Parathyroid adenoma (tissue), 2 donors: ENCODE data around the gene FCMR.

Source experiments
- H2AFZ ChIP-seq: fragments of 300-600 bp; sonication (generic); one replicate; pipeline ENCODE4 v1.7.0; 2017; ENCODE audit warnings: antibody characterized with exemption, mild to moderate bottlenecking
- H3K27ac ChIP-seq: fragments of 300-600 bp; sonication (generic); one replicate; pipeline ENCODE4 v1.7.0; 2017
- H3K27me3 ChIP-seq: fragments of 300-600 bp; sonication (generic); one replicate; pipeline ENCODE4 v1.7.0; 2017; ENCODE audit warnings: low read length; ENCODE audit not compliant: control insufficient read depth, insufficient read depth
- H3K36me3 ChIP-seq: fragments of 300-600 bp; sonication (generic); one replicate; pipeline ENCODE4 v1.7.0; 2017; ENCODE audit warnings: low read length; ENCODE audit not compliant: control insufficient read depth, insufficient read depth
- H3K4me1 ChIP-seq: fragments of 300-600 bp; sonication (generic); one replicate; pipeline ENCODE4 v1.7.0; 2017; ENCODE audit warnings: control low read depth
- H3K4me2 ChIP-seq: fragments of 300-600 bp; sonication (generic); one replicate; pipeline ENCODE4 v1.7.0; 2017; ENCODE audit warnings: low read length
- H3K4me3 ChIP-seq: fragments of 300-600 bp; sonication (generic); one replicate; pipeline ENCODE4 v1.7.0; 2017; ENCODE audit warnings: low read depth, low read length
- H3K79me2 ChIP-seq: fragments of 300-600 bp; sonication (generic); one replicate; pipeline ENCODE4 v1.7.0; 2017; ENCODE audit warnings: control low read depth
- H3K9ac ChIP-seq: fragments of 300-600 bp; sonication (generic); one replicate; pipeline ENCODE4 v1.7.0; 2017; ENCODE audit warnings: mild to moderate bottlenecking
- H3K9me3 ChIP-seq: fragments of 300-600 bp; sonication (generic); one replicate; pipeline ENCODE4 v1.7.0; 2017; ENCODE audit warnings: low read length; ENCODE audit not compliant: control insufficient read depth
- TF ChIP-seq, protein P1 (sequence below): fragments of 300-600 bp; sonication (generic); IDR thresholded peaks from one replicate; pipeline ENCODE4 v1.7.0; 2017; ENCODE audit warnings: antibody characterized with exemption, mild to moderate bottlenecking
- donor health status: primary hyperparathyroidism.

FCMR gene

DNA sequence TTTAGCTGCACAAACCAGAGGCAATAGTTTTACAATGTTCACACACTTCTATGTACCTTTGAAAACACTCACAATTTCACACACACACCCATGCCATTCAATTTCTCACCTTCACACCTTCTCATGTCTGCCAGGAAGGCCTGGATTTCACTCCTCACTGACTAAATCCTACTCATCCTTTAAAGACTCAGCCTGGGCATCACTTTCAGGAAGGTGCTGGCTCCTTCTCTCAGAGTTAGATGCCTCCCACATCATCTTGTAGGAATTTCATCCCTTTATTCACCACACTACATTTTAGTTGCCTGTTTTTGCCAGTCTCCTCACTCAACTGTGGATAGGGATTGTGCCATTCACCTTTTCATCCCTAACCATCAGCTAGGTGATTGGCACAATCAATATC lies 54.0 kb downstream of the FCMR start:
- Histone ChIP-seq H3K9me3 (no peaks in the 10 kb centered on the region), H3K27me3 (no peaks in the 10 kb centered on the region), H3K79me2 (no peaks in the 10 kb centered on the region), H3K4me1 (no peaks in the 10 kb centered on the region), H3K4me3 (no peak overlapping the region), H3K9ac (no peak overlapping the region), H3K36me3 (no peaks in the 10 kb centered on the region), H3K27ac (no peak overlapping the region), H2AFZ (no peak overlapping the region), H3K4me2 (no peak overlapping the region)
- TF ChIP-seq, protein P1, sequence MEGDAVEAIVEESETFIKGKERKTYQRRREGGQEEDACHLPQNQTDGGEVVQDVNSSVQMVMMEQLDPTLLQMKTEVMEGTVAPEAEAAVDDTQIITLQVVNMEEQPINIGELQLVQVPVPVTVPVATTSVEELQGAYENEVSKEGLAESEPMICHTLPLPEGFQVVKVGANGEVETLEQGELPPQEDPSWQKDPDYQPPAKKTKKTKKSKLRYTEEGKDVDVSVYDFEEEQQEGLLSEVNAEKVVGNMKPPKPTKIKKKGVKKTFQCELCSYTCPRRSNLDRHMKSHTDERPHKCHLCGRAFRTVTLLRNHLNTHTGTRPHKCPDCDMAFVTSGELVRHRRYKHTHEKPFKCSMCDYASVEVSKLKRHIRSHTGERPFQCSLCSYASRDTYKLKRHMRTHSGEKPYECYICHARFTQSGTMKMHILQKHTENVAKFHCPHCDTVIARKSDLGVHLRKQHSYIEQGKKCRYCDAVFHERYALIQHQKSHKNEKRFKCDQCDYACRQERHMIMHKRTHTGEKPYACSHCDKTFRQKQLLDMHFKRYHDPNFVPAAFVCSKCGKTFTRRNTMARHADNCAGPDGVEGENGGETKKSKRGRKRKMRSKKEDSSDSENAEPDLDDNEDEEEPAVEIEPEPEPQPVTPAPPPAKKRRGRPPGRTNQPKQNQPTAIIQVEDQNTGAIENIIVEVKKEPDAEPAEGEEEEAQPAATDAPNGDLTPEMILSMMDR, result no peak

DNA sequence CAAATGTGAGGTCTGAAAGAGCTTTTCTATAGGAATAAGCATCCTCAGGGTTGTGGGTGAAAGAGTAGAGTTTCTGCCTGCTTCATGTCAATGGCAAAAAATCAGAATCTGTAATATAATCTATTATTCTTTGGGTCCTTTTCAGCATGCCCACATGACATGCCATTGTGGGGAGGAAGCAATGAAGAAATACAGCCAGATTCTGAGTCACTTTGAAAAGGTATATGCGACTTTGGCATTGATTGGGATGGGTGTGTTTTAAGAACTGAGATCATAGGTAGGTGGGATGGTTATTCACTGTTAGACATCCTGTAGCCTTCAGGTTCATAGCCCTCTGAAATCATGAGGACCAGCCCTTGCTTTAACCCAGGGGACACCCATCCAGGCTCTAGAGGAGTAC lies 54.5 kb downstream of the FCMR start:
- Histone ChIP-seq H3K36me3 (no peaks in the 10 kb centered on the region), H3K4me1 (no peaks in the 10 kb centered on the region), H2AFZ (no peak overlapping the region), H3K79me2 (no peaks in the 10 kb centered on the region), H3K27ac (no peak overlapping the region), H3K9me3 (no peaks in the 10 kb centered on the region), H3K9ac (no peak overlapping the region), H3K27me3 (no peaks in the 10 kb centered on the region), H3K4me3 (no peak overlapping the region), H3K4me2 (no peak overlapping the region)
- TF ChIP-seq, protein P1, result no peak

DNA sequence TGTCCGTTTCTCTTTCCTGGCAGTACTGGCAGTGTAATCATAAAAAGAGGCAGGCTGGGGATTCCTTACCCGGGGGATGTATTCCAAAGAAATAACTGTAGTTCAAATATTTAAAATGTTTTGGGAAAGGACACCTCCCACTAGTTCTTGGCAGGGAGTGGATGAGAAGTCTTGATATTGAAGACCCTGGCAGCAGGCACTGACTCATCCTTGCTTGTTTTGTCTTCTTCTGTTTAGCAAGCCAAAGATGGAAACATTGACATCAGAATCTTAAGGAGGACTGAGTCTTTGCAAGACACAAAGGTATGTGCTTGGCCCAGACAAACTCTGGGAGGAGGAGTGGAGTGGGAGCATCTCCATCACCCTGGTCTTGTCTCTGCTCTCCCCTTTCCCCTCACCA lies 55.7 kb downstream of the FCMR start:
- Histone ChIP-seq H3K4me2 (no peak overlapping the region), H2AFZ (no peak overlapping the region), H3K79me2 (no peaks in the 10 kb centered on the region), H3K9ac (no peak overlapping the region), H3K27ac (no peak overlapping the region), H3K4me1 (no peaks in the 10 kb centered on the region), H3K9me3 (no peaks in the 10 kb centered on the region), H3K4me3 (no peak overlapping the region), H3K36me3 (no peaks in the 10 kb centered on the region), H3K27me3 (no peaks in the 10 kb centered on the region)
- TF ChIP-seq, protein P1, result no peak

DNA sequence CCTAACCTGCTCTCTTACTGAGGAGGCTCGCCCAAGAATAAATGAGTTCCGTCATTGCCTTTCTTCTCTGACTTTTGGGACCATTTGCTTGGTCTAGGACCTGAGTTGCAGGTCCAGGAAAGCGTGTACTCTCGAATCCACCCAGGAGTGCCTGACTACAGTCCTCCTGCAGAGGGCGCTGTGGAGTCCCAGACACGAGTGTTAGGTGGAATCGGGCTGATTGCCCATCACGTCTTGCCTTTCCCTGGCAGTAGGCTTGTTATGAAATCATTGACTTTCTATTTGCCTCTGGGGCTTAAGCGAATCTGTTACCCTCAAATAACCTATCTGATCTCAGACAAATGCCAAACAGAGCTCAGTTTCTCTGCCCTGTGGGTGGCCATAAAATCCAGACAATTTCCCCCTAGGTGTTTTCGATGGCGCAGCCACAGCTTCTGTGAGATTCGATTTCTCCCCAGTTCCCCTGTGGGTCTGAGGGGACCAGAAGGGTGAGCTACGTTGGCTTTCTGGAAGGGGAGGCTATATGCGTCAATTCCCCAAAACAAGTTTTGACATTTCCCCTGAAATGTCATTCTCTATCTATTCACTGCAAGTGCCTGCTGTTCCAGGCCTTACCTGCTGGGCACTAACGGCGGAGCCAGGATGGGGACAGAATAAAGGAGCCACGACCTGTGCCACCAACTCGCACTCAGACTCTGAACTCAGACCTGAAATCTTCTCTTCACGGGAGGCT lies 56.6 kb downstream of the FCMR start, which contains the start of gene IL20:
IL20 (plus strand) TSS at position 685 of the 733 bp plus-strand sequence. CDS start 230 bp downstream, outside the sequence.
- Histone ChIP-seq H3K27me3 (no peaks in the 10 kb centered on the region), H3K4me1 (no peaks in the 10 kb centered on the region), H3K4me2 (no peak within 1 kb of the TSS), H3K4me3 (no peak within 1 kb of the TSS), H3K79me2 (no peaks in the 10 kb centered on the region), H3K36me3 (no peaks in the 10 kb centered on the region), H2AFZ (no peak within 1 kb of the TSS), H3K27ac (no peak within 1 kb of the TSS), H3K9me3 (no peaks in the 10 kb centered on the region), H3K9ac (no peak within 1 kb of the TSS)
- TF ChIP-seq, protein P1, result peak; percentile 47

DNA sequence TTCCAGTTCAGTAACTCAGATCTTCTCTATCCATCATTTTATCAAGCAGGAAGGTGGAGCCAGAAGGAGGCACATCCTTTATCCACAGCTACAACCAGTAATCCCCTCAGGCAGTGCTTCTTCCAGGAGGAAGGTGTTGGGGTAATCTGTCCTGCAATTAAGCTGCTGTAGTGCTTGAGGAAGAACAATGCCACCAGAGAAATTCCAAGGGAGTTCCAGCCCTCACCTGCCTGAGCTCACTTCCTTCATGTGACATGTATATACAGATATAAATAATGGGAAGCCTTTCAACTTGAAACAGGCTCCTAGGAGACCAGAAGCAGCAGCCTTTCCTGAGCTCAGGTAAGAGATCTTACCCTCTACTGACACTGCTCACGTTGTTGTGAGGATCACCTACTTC lies 58.5 kb downstream of the FCMR start:
- Histone ChIP-seq H3K9ac (no peak overlapping the region), H3K27ac (no peak overlapping the region), H3K27me3 (no peaks in the 10 kb centered on the region), H3K36me3 (no peaks in the 10 kb centered on the region), H2AFZ (no peak overlapping the region), H3K4me2 (no peak overlapping the region), H3K4me1 (no peaks in the 10 kb centered on the region), H3K79me2 (no peaks in the 10 kb centered on the region), H3K9me3 (no peaks in the 10 kb centered on the region), H3K4me3 (no peak overlapping the region)
- TF ChIP-seq, protein P1, result no peak
